ENCODE data around the gene ZNF845.
A peak's percentile ranks its signal among the peaks of the same experiment; 100 is the strongest.
"Not testable (repeated sequence)": the region's sequence is repeated elsewhere in the genome, so short reads cannot be mapped to it uniquely, and the experiment has no call there.

Gene ZNF845

GRCh38 chr19:53355739-53356138 lies 22.2 kb downstream of the ZNF845 start:
- no peak for DNase-seq
- no CpG with 5 or more reads among the region's 1 CpG for WGBS (ENCODE audit: extremely low coverage, insufficient coverage, insufficient read length)
- no peaks in the 10 kb centered on the region for H3K4me1 ChIP-seq (ENCODE audit: control insufficient read depth in 1 of 2, insufficient read depth in 2 of 2, low read length in 2 of 2)
- H3K18ac ChIP-seq (ENCODE audit: low read length) = no peak overlapping the region
- H3K79me2 ChIP-seq (ENCODE audit: control insufficient read depth, insufficient read depth, low read length, poor library complexity) = no peaks in the 10 kb centered on the region
- H3K27me3 ChIP-seq (ENCODE audit: insufficient read depth, low read length) = no peaks in the 10 kb centered on the region
- no peak overlapping the region for H3K27ac ChIP-seq (ENCODE audit: low read depth, low read length)
- H2BK5ac ChIP-seq (ENCODE audit: low read depth, low read length, poor library complexity) = no peak overlapping the region
- no peak overlapping the region for H2AK5ac ChIP-seq (ENCODE audit: low read length)
- H4K8ac ChIP-seq (ENCODE audit: low read depth, low read length) = no peak overlapping the region
- no peak overlapping the region for H3K4me2 ChIP-seq (ENCODE audit: low read length)
- no peak overlapping the region for H4K12ac ChIP-seq (ENCODE audit: low read depth, low read length)
- no peak overlapping the region for H3K14ac ChIP-seq (ENCODE audit: low read length)
- H2AFZ ChIP-seq (ENCODE audit: insufficient read depth, low read length, poor library complexity) = no peak overlapping the region
- H2BK120ac ChIP-seq (ENCODE audit: insufficient read depth, low read length, poor library complexity) = no peak overlapping the region
- H3K79me1 ChIP-seq (ENCODE audit: low read length) = no peaks in the 10 kb centered on the region
- no peak overlapping the region for H3K23ac ChIP-seq (ENCODE audit: low read length)
- H2BK12ac ChIP-seq (ENCODE audit: low read length) = no peak overlapping the region
- no peak overlapping the region for H4K91ac ChIP-seq (ENCODE audit: low read depth, low read length)
- no peak overlapping the region for H3K4me3 ChIP-seq (ENCODE audit: low read depth, low read length)
- no peak overlapping the region for H3K4ac ChIP-seq (ENCODE audit: low read depth, low read length)
- no peak overlapping the region for H3K9ac ChIP-seq (ENCODE audit: low read length)
- peaks cover 2 to 24% of the 10 kb centered on the region in 2 experiments for H3K36me3 ChIP-seq (ENCODE audit: control insufficient read depth in 1 of 2, insufficient read depth in 2 of 2, low read length in 2 of 2)
- peaks cover 13% of the 10 kb centered on the region for H3K9me3 ChIP-seq (ENCODE audit: insufficient read depth, low read depth, low read length)

- Histone ChIP-seq H3K79me2 (ENCODE audit: control insufficient read depth, insufficient read depth, low read length, poor library complexity) (no peaks in the 10 kb centered on the region), H3K18ac (ENCODE audit: low read length) (no peak overlapping the region), H3K4me3 (ENCODE audit: low read depth, low read length) (no peak overlapping the region), H3K27me3 (ENCODE audit: insufficient read depth, low read length) (no peaks in the 10 kb centered on the region), H2BK12ac (ENCODE audit: low read length) (no peak overlapping the region), H3K4me2 (ENCODE audit: low read length) (no peak overlapping the region), H3K9me3 (ENCODE audit: insufficient read depth, low read depth, low read length) (peaks cover 13% of the 10 kb centered on the region), H3K27ac (ENCODE audit: low read depth, low read length) (no peak overlapping the region), H3K36me3 (ENCODE audit: control insufficient read depth in 1 of 2, insufficient read depth in 2 of 2, low read length in 2 of 2) (peaks cover 2 to 6% of the 10 kb centered on the region in 2 experiments), H2BK120ac (ENCODE audit: insufficient read depth, low read length, poor library complexity) (no peak overlapping the region), H4K8ac (ENCODE audit: low read depth, low read length) (no peak overlapping the region), H3K4ac (ENCODE audit: low read depth, low read length) (no peak overlapping the region), H2AK5ac (ENCODE audit: low read length) (no peak overlapping the region), H3K14ac (ENCODE audit: low read length) (no peak overlapping the region), H4K12ac (ENCODE audit: low read depth, low read length) (no peak overlapping the region), H4K91ac (ENCODE audit: low read depth, low read length) (no peak overlapping the region), H3K4me1 (ENCODE audit: control insufficient read depth in 1 of 2, insufficient read depth in 2 of 2, low read length in 2 of 2) (no peaks in the 10 kb centered on the region), H3K79me1 (ENCODE audit: low read length) (no peaks in the 10 kb centered on the region), H3K9ac (ENCODE audit: low read length) (no peak overlapping the region), H3K23ac (ENCODE audit: low read length) (no peak overlapping the region), H2AFZ (ENCODE audit: insufficient read depth, low read length, poor library complexity) (no peak overlapping the region), H2BK5ac (ENCODE audit: low read depth, low read length, poor library complexity) (no peak overlapping the region)
- no peak for DNase-seq
- WGBS (ENCODE audit: extremely low coverage, insufficient coverage, insufficient read length) = no CpG with 5 or more reads among the region's 35 CpGs
Measured at GRCh38 chr19:53357821-53358581, 24.5 kb downstream of the ZNF845 start.

- H4K8ac ChIP-seq (ENCODE audit: low read depth, low read length); H3K36me3 ChIP-seq (ENCODE audit: control insufficient read depth in 1 of 2, insufficient read depth in 2 of 2, low read length in 2 of 2); H2BK120ac ChIP-seq (ENCODE audit: insufficient read depth, low read length, poor library complexity); H3K14ac ChIP-seq (ENCODE audit: low read length); H3K4ac ChIP-seq (ENCODE audit: low read depth, low read length); H3K4me3 ChIP-seq (ENCODE audit: low read depth, low read length); H3K9ac ChIP-seq (ENCODE audit: low read length); H4K91ac ChIP-seq (ENCODE audit: low read depth, low read length); H3K79me2 ChIP-seq (ENCODE audit: control insufficient read depth, insufficient read depth, low read length, poor library complexity); H3K79me1 ChIP-seq (ENCODE audit: low read length); H3K23ac ChIP-seq (ENCODE audit: low read length); H2AK5ac ChIP-seq (ENCODE audit: low read length); H3K18ac ChIP-seq (ENCODE audit: low read length); H3K9me3 ChIP-seq (ENCODE audit: insufficient read depth, low read depth, low read length); H4K12ac ChIP-seq (ENCODE audit: low read depth, low read length); H3K27me3 ChIP-seq (ENCODE audit: insufficient read depth, low read length); DNase-seq; H2BK12ac ChIP-seq (ENCODE audit: low read length); H3K4me2 ChIP-seq (ENCODE audit: low read length); H3K4me1 ChIP-seq (ENCODE audit: control insufficient read depth in 1 of 2, insufficient read depth in 2 of 2, low read length in 2 of 2); H3K27ac ChIP-seq (ENCODE audit: low read depth, low read length); H2BK5ac ChIP-seq (ENCODE audit: low read depth, low read length, poor library complexity); H2AFZ ChIP-seq (ENCODE audit: insufficient read depth, low read length, poor library complexity): not testable (repeated sequence)
- WGBS (ENCODE audit: extremely low coverage, insufficient coverage, insufficient read length) = no CpG with 5 or more reads among the region's 10 CpGs
Measured at GRCh38 chr19:53360056-53360455, 26.5 kb downstream of the ZNF845 start.

- Histone ChIP-seq H3K14ac (ENCODE audit: low read length) (peak within 1 kb of the TSS; percentile 39), H4K8ac (ENCODE audit: low read depth, low read length) (peak within 1 kb of the TSS; percentile 78), H3K79me2 (ENCODE audit: control insufficient read depth, insufficient read depth, low read length, poor library complexity) (peaks cover 2% of the 10 kb centered on the region), H2AK5ac (ENCODE audit: low read length) (no peak within 1 kb of the TSS), H4K12ac (ENCODE audit: low read depth, low read length) (peak within 1 kb of the TSS; percentile 68), H2AFZ (ENCODE audit: insufficient read depth, low read length, poor library complexity) (peak within 1 kb of the TSS; percentile 88), H3K18ac (ENCODE audit: low read length) (peak within 1 kb of the TSS; percentile 85), H3K9me3 (ENCODE audit: insufficient read depth, low read depth, low read length) (no peaks in the 10 kb centered on the region), H3K27me3 (ENCODE audit: insufficient read depth, low read length) (no peaks in the 10 kb centered on the region), H2BK120ac (ENCODE audit: insufficient read depth, low read length, poor library complexity) (no peak within 1 kb of the TSS), H3K4me3 (ENCODE audit: low read depth, low read length) (peak within 1 kb of the TSS; percentile 82), H3K36me3 (ENCODE audit: control insufficient read depth in 1 of 2, insufficient read depth in 2 of 2, low read length in 2 of 2) (no peaks in the 10 kb centered on the region), H3K4ac (ENCODE audit: low read depth, low read length) (peak within 1 kb of the TSS; percentile 59), H4K91ac (ENCODE audit: low read depth, low read length) (peak within 1 kb of the TSS; percentile 36), H3K4me2 (ENCODE audit: low read length) (peak within 1 kb of the TSS; percentile 99), H3K23ac (ENCODE audit: low read length) (no peak within 1 kb of the TSS), H2BK12ac (ENCODE audit: low read length) (no peak within 1 kb of the TSS), H3K4me1 (ENCODE audit: control insufficient read depth in 1 of 2, insufficient read depth in 2 of 2, low read length in 2 of 2) (peaks cover 0 to 3% of the 10 kb centered on the region in 2 experiments), H2BK5ac (ENCODE audit: low read depth, low read length, poor library complexity) (peak within 1 kb of the TSS; percentile 49), H3K79me1 (ENCODE audit: low read length) (peaks cover 5% of the 10 kb centered on the region), H3K9ac (ENCODE audit: low read length) (peak within 1 kb of the TSS; percentile 92), H3K27ac (ENCODE audit: low read depth, low read length) (peak within 1 kb of the TSS; percentile 30)
- peak; percentile 95 to 97 for DNase-seq
- WGBS (ENCODE audit: extremely low coverage, insufficient coverage, insufficient read length) = no CpG with 5 or more reads among the region's 45 CpGs
Measured at GRCh38 chr19:53365134-53365898, 31.8 kb downstream of the ZNF845 start, which contains the start of gene ZNF525. TSS of gene ZNF525 (plus strand) at chr19:53365705. CDS start at chr19:53372282, 6,577 bp downstream.
